Suprapubic skin (tissue), 4 donors: ENCODE data around the gene HIF3A. TPM values are rescaled to one million over a fixed set of nuclear protein-coding genes. Genes with fewer than 3 reads are reported as not detected.
"Not testable (repeated sequence)": the region's sequence is repeated elsewhere in the genome, so short reads cannot be mapped to it uniquely, and the experiment has no call there.

Experiments
- DNase-seq, 2 donors: peaks; one replicate each; pipeline ENCODE4 v3.0.0-alpha.2; 2019; ENCODE audit warnings: low spot score in 2 of 2
- H3K27ac ChIP-seq: fragments of 200-600 bp; sonication (generic); one replicate; pipeline ENCODE4 v1.5.1; 2019
- H3K27me3 ChIP-seq: fragments of 200-600 bp; sonication (generic); one replicate; pipeline ENCODE4 v1.5.1; 2019
- H3K36me3 ChIP-seq: fragments of 200-600 bp; sonication (generic); one replicate; pipeline ENCODE4 v1.5.1; 2019
- H3K4me1 ChIP-seq: fragments of 200-600 bp; sonication (generic); one replicate; pipeline ENCODE4 v1.5.1; 2019
- H3K4me3 ChIP-seq: fragments of 200-600 bp; sonication (generic); one replicate; pipeline ENCODE4 v1.5.1; 2019; ENCODE audit warnings: mild to moderate bottlenecking
- H3K9me3 ChIP-seq: fragments of 200-600 bp; sonication (generic); one replicate; pipeline ENCODE4 v1.5.1; 2019
- CTCF ChIP-seq, 2 donors: fragments of 200-600 bp in 1 of 2; fragments of 450-650 bp in 1 of 2; sonication (generic) in 1 of 2; IDR thresholded peaks; one replicate each; pipeline ENCODE4 v1.5.1; 2016 to 2019; ENCODE audit warnings: antibody characterized with exemption in 2 of 2, mild to moderate bottlenecking in 1 of 2, moderate library complexity in 1 of 2
- EP300 ChIP-seq: sonication (generic); formaldehyde crosslinking; IDR thresholded peaks from one replicate; pipeline ENCODE4 v1.6.1; 2017; ENCODE audit warnings: antibody characterized with exemption
- POLR2A ChIP-seq, 2 donors: fragments of 450-650 bp; IDR thresholded peaks; one replicate each; pipeline ENCODE4 v1.6.1; 2017; ENCODE audit warnings: antibody characterized with exemption in 2 of 2, mild to moderate bottlenecking in 2 of 2, moderate library complexity in 2 of 2
- POLR2AphosphoS5 ChIP-seq, 3 donors: sonication (generic); formaldehyde crosslinking; IDR thresholded peaks; one replicate each; pipeline ENCODE4 v1.6.1; 2017; ENCODE audit warnings: antibody characterized with exemption in 3 of 3
- WGBS: methylation state at CpG from one replicate; pipeline ENCODE4 v1.1.5; 2018; 5-methylcytosine and 5-hydroxymethylcytosine counted together
- total RNA-seq, 4 donors: library from RNA; depleted of rRNA; stranded (reverse); fragments of >200 nt; gene quantifications; one replicate each; pipeline ENCODE4 v1.1.0, GENCODE V29; 2016

HIF3A gene
- total RNA-seq, 4 donors from 2014 or later, result 6.6 to 30.0 (median 18.5) TPM

DNA sequence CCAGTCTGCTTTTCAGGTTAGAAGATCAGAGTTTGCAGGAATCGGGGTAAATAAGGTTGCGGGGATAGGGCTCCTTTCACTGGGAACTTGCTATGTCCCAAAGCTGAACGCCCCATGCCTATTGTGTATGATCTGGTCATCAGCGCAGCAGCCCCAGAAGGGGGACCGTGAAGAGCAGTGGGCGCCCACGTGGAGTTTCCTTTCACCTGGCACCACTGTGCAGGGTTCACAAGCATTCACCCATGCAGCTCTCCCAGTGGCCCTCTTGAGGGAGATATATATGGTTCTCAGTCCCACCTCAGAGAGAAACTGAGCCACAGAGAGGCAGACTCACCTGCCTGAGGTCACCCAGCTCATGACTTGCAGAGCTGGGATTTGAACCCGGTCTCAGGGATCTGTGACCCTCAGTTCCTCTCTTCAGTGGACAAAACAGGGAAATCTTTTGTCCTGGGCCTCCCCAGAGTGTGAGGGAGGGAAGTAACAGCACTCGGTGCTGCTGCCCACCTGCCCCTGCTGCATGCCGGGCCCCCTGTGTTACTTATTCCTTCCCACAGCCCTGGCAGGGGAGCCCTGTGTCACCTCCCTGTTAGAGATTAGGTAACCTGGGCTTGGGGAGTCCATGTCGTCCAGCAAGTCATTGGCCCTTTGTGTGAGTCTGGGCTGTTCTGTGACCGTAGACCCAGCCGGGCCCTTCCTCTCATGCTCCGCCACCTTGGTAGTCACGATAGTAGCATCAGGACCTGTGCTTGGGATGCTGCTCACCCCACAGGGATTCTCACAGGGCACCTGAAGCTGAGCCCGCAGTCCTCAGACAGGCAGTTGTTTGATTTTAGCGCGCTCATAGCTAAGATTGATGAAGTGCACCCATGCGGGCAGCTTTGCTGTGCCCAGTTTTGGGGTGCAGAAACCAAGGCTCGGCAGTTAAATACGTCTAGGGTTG is 78.0 kb downstream of the HIF3A start:
- H3K36me3 ChIP-seq, result peaks cover 34% of the 10 kb centered on the region
- no peak overlapping the region for H3K4me3 ChIP-seq
- DNase-seq, result peak in 1 of 2 donors; percentile 76
- H3K27me3 ChIP-seq, result no peaks in the 10 kb centered on the region
- TF ChIP-seq CTCF (IDR thresholded peaks at IDR 0.05) (no peak), POLR2AphosphoS5 (IDR thresholded peaks at IDR 0.05) (no peak), EP300 (no peak), POLR2A (IDR thresholded peaks at IDR 0.05) (no peak)
- peaks cover 75% of the 10 kb centered on the region for H3K4me1 ChIP-seq
- no peaks in the 10 kb centered on the region for H3K9me3 ChIP-seq
- WGBS, result 91% methylated on average over 10 of the region's 21 CpGs
- H3K27ac ChIP-seq, result peak overlapping the region; percentile 80

GRCh38 chr19:46375476-46376067 is 78.7 kb downstream of the HIF3A start:
- H3K27ac ChIP-seq, H3K4me3 ChIP-seq, H3K27me3 ChIP-seq, H3K9me3 ChIP-seq: not testable (repeated sequence)
- 86% methylated on average over 6 of the region's 22 CpGs for WGBS
- DNase-seq, result peak in 1 of 2 donors; percentile 63
- Histone ChIP-seq H3K36me3 (peaks cover 41% of the 10 kb centered on the region), H3K4me1 (peaks cover 70% of the 10 kb centered on the region)

DNA sequence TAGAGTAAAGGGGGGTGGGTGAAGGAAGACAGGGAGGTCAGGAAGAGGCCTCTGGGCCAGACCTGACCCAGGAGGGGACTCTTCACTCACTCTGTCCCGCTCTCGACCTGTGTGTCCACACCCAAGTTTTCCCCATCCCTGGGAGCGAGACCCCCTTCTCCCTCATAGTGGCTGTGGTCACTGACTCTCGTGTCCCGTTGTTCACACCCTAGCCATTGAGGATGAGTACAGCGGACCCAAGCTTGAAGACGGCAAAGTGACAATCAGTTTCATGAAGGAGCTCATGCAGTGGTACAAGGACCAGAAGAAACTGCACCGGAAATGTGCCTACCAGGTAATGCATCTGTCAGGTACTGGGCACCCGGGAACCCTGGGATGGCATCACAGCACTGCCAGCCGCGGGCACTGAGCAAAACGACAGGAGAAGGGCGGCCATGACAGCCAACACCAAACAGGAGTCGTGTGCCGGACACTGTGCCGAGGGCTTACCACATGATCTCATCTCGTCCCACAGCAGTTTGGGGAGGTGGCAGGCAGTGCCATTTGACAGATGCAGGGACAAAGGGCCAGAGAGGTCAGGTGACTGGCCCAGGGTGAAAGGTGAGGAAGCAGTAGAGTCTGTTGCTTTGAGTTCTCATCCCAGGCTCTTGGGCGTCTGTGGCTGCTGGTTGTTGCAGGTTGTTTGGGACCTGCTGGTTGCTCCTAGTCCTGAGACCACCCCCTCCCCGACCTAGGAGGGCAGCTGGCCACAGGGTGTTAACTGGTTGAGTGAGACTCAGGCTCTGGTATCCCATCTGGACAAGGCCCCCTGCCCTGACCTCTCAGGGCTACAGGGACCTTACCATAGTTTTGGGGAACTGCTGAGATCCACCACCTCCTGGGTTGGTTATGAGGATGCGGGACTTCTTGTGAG is 79.7 kb downstream of the HIF3A start:
- H3K4me3 ChIP-seq, result no peak overlapping the region
- H3K27ac ChIP-seq, result no peak overlapping the region
- DNase-seq, result peak in 1 of 2 donors; percentile 68
- no peak for TF ChIP-seq POLR2A (IDR thresholded peaks at IDR 0.05)
- no peak for TF ChIP-seq POLR2AphosphoS5 (IDR thresholded peaks at IDR 0.05)
- TF ChIP-seq EP300, result no peak
- TF ChIP-seq CTCF (IDR thresholded peaks at IDR 0.05), result no peak
- peaks cover 61% of the 10 kb centered on the region for H3K4me1 ChIP-seq
- peaks cover 41% of the 10 kb centered on the region for H3K36me3 ChIP-seq
- 92% methylated on average over 10 of the region's 20 CpGs for WGBS
- H3K27me3 ChIP-seq, result no peaks in the 10 kb centered on the region
- H3K9me3 ChIP-seq, result no peaks in the 10 kb centered on the region

GRCh38 chr19:46378268-46378667 is 81.4 kb downstream of the HIF3A start:
- no peaks in the 10 kb centered on the region for H3K9me3 ChIP-seq
- peaks cover 43% of the 10 kb centered on the region for H3K4me1 ChIP-seq
- peak overlapping the region; percentile 61 for H3K27ac ChIP-seq
- TF ChIP-seq POLR2A (IDR thresholded peaks at IDR 0.05) (no peak), CTCF (IDR thresholded peaks at IDR 0.05) (no peak), POLR2AphosphoS5 (IDR thresholded peaks at IDR 0.05) (no peak), EP300 (no peak)
- WGBS, result 18% methylated on average over 2 of the region's 2 CpGs
- H3K4me3 ChIP-seq, result no peak overlapping the region
- H3K27me3 ChIP-seq, result no peaks in the 10 kb centered on the region
- peaks cover 58% of the 10 kb centered on the region for H3K36me3 ChIP-seq
- DNase-seq, result no peak

DNA sequence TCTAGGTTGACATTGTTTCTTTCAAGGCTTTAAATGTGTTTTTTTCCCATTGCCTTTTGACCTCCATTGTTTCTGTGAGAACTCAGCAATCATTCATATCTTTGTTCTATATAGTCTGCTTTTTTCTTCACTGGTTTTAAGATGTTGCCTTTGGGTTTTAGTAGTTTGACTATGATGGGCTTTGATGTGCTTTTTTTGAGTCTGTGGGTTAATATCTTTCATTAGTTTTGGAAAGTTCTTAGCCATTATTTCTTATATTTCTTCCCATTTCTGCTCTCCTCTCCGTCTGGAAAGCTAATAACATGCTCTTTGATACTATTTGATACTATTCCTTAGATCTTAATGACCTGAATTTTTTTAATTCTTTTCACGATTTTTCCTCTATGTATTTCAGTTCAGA is 83.8 kb downstream of the HIF3A start:
- H3K27me3 ChIP-seq, result no peaks in the 10 kb centered on the region
- H3K9me3 ChIP-seq, result no peaks in the 10 kb centered on the region
- peaks cover 69% of the 10 kb centered on the region for H3K36me3 ChIP-seq
- peaks cover 28% of the 10 kb centered on the region for H3K4me1 ChIP-seq
- no peak overlapping the region for H3K4me3 ChIP-seq
- no peak overlapping the region for H3K27ac ChIP-seq
- TF ChIP-seq POLR2AphosphoS5 (IDR thresholded peaks at IDR 0.05) (no peak), POLR2A (IDR thresholded peaks at IDR 0.05) (no peak), CTCF (IDR thresholded peaks at IDR 0.05) (no peak), EP300 (no peak)
- WGBS, result 91% methylated on average over 2 of the region's 2 CpGs
- no peak for DNase-seq
